Measurements from ENCODE around the gene SFT2D2.

The SFT2D2 gene

GRCh38 chr1:168223681-168224540 lies 1.9 kb upstream of the SFT2D2 start:
- peak; percentile 20 for DNase-seq (ENCODE audit: low spot score)

DNA sequence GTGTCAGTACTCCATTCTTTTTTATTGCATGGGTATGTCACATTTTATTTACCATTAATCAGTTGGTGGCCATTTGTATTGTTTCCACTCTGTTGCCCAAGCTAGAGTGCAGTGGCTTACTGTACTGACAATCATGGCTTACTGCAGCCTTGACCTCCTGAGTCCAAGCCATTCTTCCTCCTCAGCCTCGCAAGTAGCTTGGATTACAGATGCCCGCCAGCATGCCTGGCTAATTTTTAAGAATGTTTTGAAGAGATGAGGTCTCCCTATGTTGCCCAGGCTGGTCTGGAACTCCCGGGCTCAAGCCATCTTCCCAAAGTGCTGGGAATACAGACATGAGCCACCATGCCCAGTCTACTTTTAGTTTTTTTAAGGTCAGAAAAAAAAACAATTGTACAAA lies 813 bp upstream of the SFT2D2 start:
- DNase-seq (ENCODE audit: low spot score) = no peak

- DNase-seq (ENCODE audit: low spot score) = peak; percentile 24
Observed at GRCh38 chr1:168227620-168228019, 1.8 kb downstream of the SFT2D2 start.

- DNase-seq (ENCODE audit: low spot score) = no peak
Observed at GRCh38 chr1:168229893-168230292, 4.1 kb downstream of the SFT2D2 start.

GRCh38 chr1:168230709-168231108 lies 4.9 kb downstream of the SFT2D2 start:
- DNase-seq (ENCODE audit: low spot score) = no peak

GRCh38 chr1:168234846-168235547 lies 9.2 kb downstream of the SFT2D2 start:
- DNase-seq (ENCODE audit: low spot score) = peak; percentile 83

DNA sequence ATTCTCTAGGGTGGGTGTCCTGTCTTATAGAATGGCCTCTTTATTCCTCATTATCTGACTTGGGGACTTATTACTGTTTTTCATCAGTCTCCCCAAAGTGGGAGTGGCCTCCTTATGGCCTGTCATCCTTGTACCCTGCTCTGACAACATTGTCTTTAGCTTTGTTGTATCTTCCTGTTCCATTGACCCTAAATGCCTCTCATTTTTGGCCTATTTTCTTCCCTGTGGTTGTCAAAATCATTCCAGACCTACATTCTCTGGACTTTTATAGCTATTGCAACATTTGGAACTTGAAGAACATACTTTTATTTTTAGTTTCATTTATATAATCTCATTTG lies 9.7 kb downstream of the SFT2D2 start:
- no peak for DNase-seq (ENCODE audit: low spot score)

DNA sequence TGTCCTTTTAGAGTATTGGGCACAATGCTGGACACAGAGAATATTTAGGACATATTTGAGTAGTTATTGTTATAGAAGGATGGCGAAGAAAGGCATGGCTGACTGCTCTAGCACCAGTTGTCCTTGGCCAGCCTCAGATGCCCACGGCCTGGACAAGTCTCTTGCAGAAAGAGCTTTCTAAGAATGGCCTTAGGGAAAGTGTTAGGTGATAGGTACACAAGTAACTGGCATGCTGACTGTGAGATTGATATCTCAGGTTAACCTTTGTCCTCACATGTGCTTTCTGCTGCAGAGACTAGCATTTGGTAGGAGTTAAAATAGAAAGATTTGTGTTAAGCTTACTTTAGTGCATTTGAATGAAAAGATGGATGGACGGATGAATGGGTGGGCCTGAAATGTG lies 10.1 kb downstream of the SFT2D2 start:
- DNase-seq (ENCODE audit: low spot score) = no peak

DNA sequence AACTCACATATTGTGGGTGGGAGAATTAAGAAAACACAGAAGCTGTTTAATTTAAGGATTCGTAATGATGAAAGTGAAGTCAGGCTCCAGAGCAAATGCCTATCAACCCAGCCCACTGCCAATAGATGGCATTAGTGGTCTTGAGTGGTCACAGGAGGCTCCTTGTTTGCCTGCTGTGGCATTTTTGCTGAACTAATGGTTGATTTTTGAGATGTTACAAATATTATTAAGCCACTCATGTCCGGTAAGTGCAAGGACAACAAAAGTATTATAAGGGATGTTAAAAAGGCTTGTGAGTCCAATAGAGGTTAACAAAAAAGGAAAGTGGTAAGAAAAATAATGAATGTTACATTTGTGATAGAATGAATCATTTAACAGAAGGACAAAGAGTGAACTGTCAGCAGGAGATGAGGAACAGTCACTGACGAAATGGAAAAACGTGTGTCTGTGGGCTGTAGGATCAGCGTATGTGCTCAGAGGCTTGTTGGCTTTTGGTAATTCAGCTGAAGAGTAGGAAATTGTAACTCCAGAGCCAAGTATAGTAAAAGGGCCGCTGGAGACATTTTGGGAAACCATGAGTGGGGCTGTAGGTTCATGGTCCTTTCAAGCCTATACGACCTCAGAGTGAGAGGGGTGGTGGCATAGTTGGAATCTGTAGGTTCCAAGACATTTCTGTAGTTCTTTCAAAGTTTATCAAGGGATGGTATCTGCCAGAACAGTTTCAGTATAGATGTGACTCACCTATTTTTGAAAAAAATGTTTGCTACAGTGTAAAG lies 11.2 kb downstream of the SFT2D2 start:
- no peak for DNase-seq (ENCODE audit: low spot score)

- no peak for DNase-seq (ENCODE audit: low spot score)
Observed at GRCh38 chr1:168243198-168243597, 17.4 kb downstream of the SFT2D2 start.

DNA sequence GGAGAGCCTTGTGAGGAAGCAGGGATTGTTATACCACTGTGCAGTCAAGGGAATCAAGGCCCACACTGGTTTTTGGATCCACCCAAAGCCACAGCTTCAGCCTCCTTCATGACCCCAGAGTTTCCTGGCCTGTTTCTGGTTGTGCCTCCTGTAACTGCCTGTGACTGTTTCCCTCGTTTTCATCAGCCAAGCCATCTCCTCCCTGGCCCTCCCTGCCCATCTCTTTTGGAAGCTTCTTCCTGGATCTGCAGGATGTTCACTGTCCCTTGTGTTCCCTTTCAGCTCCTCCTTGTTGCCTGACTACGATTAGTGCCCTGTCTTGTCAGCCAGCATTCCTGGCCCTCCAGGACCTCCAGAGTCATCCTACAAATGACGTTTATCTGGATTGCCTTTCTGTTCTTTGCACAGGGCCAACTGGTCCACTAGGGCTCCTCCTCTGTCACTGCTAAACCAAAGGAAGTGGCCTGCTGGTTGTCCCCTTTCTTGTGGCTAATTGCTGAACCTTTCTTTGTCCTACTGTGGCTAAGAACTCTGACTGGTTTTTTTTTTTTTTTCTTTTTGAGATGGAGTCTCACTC lies 17.9 kb downstream of the SFT2D2 start:
- no peak for DNase-seq (ENCODE audit: low spot score)

- DNase-seq (ENCODE audit: low spot score) = no peak
Observed at GRCh38 chr1:168245042-168245441, 19.2 kb downstream of the SFT2D2 start.

DNA sequence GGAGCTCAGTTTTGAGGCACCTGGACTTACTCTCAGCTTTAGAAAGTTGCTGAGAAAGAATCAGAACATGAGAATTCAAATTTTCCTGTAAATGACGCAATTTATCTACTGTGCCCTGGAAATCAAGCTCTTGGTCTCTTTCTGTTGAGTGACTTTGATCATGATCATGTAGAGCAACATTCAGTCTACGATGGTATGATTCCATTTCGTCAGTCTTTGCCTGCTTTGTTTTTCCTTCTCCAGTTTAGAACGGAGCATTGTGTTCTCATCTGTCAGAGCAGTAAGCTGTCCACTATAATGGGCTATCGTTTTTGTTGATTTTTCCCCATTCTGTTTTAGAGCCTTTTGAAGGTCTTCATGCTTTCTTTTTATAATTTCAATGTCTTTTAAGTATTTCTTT lies 20.7 kb downstream of the SFT2D2 start:
- no peak for DNase-seq (ENCODE audit: low spot score)

DNA sequence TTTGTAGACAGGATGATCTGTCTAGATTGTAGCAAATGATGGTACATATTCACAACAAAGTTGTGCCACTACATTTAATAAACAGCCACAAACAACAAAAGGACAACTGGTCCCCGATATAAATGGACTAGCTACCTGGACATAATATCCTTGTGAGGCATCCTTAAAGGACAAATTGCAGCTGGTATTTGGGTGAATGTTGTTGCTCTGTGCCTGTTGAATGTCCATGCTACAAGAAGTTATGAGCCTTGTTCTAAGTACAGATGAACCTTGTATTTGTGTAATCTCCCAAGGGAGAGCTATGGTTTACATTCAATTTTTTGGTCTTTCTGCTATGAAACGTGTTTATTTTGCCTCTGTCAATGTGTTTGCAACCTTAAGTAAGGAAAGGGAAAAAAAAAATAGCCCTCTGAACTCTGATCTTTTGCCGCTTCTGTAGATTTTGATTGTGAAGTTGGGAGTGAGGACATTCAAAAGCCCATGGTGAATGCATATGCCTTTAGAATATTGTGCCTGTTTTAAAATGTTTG lies 26.5 kb downstream of the SFT2D2 start:
- DNase-seq (ENCODE audit: low spot score) = no peak

- DNase-seq (ENCODE audit: low spot score) = no peak
Observed at GRCh38 chr1:168256164-168256563, 30.4 kb downstream of the SFT2D2 start.

GRCh38 chr1:168257397-168257796 lies 31.6 kb downstream of the SFT2D2 start:
- no peak for DNase-seq (ENCODE audit: low spot score)

DNA sequence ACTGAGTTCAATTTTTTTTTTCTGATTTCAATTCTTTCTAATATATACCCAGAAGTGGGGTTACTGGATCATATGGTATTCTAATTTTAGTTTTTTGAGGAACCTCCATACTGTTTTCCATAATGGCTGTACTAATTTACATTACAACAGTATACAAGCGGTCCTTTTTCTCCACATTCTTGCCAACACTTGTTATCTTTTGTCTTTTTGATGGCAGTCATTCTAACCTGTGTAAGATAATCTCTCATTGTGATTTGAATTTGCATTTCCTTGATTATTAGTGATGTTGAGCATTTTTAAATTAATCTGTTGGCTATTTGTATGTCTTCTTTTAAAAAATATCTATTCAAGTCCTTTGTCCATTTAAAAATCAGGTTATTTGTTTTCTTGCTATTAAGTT lies 33.8 kb downstream of the SFT2D2 start:
- DNase-seq (ENCODE audit: low spot score) = no peak

DNA sequence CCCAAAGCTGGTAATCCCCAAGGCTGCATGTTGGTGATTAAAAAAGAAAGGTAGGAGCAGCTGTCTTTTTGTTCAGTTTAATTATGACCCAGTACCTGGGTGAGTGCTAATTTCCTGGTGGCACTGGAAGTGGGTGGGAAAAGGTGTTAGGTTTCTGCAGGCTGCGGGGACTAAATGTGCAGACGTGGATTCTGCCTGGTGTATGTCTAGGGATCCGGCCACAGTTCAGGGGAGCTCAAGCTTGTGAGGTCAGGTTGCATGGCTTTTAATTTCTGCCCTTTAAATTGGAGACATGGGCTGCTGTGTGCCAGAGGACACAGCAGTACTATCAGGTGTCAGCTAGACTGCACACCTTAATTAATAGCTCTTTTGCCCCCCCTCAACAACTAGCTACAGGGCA lies 34.6 kb downstream of the SFT2D2 start:
- no peak for DNase-seq (ENCODE audit: low spot score)

- DNase-seq (ENCODE audit: low spot score) = no peak
Observed at GRCh38 chr1:168261390-168261789, 35.6 kb downstream of the SFT2D2 start.

DNA sequence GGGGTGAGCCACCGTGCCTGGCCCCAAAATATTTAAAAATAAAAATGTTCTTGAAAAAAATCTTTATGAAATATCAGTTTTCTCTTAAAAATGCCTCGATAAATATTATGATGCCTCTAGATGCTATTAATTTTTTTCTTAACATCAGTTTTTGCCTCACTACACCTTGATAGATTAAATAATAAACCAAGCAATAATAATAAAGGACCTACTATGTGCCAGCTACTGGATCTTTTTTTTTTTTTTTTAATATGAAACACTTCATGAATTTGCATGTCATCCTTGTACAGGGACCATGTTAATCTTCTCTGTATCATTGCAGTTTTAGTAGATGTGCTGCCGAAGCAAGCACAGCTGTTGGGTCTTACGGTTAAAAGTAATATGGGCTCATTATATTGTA lies 37.3 kb downstream of the SFT2D2 start:
- DNase-seq (ENCODE audit: low spot score) = no peak

GRCh38 chr1:168264296-168264695 lies 38.5 kb downstream of the SFT2D2 start:
- peak; percentile 12 for DNase-seq (ENCODE audit: low spot score)

- no peak for DNase-seq (ENCODE audit: low spot score)
Observed at GRCh38 chr1:168265596-168265995, 39.8 kb downstream of the SFT2D2 start.

Data from NAMALWA (cell line).